GM10266 (cell line): ENCODE measurements around the gene MAFG.
A peak's percentile ranks its signal among the peaks of the same experiment; 100 is the strongest.

Experiments used
- DNase-seq: peaks from one replicate; pipeline ENCODE4 v3.0.0; 2012; ENCODE audit errors: extremely low spot score
- TF ChIP-seq, protein P1 (sequence below): IDR thresholded peaks from 2 replicates; pipeline ENCODE4 v1.5.1; 2012; ENCODE audit warnings: mild to moderate bottlenecking, low read depth; ENCODE audit not compliant: control insufficient read depth, insufficient read depth; ENCODE audit errors: missing control alignments

Gene MAFG

DNA sequence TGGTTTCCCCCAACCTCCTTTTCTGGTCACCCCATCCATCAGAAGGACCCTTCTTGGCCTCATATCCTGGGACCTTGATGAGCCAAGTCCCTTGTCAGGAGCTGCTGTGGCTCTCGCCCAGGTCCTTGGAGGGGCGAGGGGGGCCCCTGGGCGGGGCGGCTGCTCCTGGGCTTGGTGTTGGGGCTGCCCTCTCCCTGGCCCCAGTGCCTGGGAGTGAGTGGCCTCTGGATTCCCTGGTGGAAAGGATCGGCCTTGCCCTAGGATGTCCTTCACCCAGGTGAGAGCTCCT is 39.7 kb upstream of the MAFG start:
- TF ChIP-seq, protein P1, sequence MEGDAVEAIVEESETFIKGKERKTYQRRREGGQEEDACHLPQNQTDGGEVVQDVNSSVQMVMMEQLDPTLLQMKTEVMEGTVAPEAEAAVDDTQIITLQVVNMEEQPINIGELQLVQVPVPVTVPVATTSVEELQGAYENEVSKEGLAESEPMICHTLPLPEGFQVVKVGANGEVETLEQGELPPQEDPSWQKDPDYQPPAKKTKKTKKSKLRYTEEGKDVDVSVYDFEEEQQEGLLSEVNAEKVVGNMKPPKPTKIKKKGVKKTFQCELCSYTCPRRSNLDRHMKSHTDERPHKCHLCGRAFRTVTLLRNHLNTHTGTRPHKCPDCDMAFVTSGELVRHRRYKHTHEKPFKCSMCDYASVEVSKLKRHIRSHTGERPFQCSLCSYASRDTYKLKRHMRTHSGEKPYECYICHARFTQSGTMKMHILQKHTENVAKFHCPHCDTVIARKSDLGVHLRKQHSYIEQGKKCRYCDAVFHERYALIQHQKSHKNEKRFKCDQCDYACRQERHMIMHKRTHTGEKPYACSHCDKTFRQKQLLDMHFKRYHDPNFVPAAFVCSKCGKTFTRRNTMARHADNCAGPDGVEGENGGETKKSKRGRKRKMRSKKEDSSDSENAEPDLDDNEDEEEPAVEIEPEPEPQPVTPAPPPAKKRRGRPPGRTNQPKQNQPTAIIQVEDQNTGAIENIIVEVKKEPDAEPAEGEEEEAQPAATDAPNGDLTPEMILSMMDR: no peak

DNA sequence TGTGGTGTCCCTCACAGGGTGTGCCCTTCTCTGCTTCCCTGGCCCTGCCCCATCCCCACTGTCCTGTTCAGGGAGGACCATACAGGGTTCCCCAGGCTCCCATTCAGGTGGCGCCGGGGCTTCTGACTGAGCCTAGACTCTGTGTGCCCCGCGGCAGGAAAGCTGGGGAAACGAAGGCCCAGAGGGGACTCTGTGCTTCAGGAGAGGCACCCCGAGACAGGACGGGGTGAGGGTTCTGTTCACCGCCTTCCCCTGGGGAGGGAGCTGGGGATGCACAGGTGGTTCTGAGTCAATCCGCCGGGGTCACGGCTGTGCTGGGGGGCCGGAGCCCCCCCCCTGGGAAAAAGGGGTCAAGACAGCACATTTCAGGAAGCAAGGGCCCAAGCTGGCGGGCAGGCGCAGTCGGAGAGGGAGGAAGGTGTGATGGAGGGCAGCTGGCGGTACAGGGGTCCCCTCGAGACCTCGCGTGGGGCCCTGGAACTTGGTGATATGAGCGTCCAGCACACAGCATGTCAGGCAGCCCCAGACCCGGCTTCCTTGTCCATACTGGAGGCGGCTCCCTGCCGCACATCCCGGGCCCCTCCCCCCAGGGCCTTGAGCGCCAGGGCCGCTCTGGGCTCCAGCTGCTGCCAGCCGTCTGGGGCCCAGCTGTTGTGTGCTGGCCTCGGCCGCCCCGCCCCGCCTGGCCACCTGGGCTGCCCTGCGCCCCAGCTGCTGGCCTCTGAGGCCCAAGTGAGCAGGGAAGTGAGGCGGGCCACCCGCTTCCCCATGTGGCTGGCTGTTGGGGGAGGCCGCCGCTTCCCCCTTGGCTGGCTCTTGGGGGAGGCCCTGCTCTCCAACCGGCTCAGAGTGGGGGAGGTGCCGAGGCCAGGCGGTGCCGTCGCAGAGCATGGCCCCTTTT is 39.1 kb upstream of the MAFG start:
- TF ChIP-seq, protein P1: no peak
- DNase-seq: no peak

More for the DNA sequence above, 39.7 kb upstream of the MAFG start:
- no peak for DNase-seq

- DNase-seq: no peak
- TF ChIP-seq, protein P1: no peak
Measured at GRCh38 chr17:81964081-81964849, 36.7 kb upstream of the MAFG start.

DNA sequence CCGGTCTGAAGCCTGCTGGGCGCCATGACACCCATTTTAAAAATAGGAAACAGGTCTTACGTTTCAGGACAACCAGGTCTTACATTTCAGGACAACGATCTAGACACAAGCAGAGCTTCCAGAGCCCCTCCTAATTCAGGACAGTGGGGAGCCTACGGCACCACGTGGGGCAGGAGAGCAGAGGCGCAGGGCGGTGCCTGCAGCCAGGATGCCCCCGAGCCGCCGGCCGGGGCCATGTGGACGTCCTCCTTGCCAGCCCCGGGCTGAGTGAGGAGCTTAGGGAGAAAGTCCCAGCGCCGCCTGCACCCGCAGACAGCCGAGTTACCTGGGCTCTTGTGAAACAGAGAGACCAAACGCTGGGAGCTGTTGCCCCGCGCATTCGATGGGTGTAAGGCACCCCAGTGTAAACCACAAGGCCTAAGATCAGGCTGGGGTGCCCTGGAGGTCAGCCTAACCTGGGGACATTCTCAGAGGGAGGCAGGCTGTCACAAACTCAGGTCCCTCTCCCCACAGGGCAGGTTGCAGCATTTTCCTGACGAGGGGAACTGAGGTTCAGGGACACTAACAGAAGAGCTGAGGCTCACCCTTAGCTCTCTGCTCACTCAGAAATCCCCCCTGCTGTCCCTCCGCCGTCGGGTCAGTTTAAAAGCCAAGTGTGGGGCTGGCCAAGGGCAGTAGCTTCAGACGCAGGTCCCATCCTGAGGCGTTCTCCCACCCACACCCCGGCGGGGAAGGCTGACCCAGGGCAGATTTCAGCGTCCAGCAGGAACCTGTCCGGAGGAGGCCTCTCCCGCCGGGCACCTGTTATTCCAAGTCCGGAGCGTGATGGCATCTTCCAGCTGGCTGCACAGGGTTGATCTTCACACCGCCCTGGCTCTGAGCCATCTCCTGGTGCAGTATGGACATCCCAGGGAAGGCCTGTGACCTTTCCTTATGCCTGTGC is 35.2 kb upstream of the MAFG start:
- TF ChIP-seq, protein P1: no peak
- no peak for DNase-seq

- no peak for DNase-seq
- TF ChIP-seq, protein P1: no peak
Measured at GRCh38 chr17:81961521-81962498, 34.3 kb upstream of the MAFG start.

- TF ChIP-seq, protein P1: peak; percentile 2
- no peak for DNase-seq
Measured at GRCh38 chr17:81961087-81961511, 33.6 kb upstream of the MAFG start, which contains the start of gene NOTUM. Gene NOTUM, minus strand, starts transcription at chr17:81961187. Its CDS starts 278 bp downstream, at chr17:81960909.
